Loucy (cell line): ENCODE data around the gene SPTSSA.

Source experiments
- CTCF ChIP-seq: fragments of 200-600 bp; sonication (generic); conservative IDR thresholded peaks from 2 replicates; pipeline ENCODE4 v1.5.1; 2014; ENCODE audit warnings: mild to moderate bottlenecking, antibody characterized with exemption, low read length
- EZH2phosphoT487 ChIP-seq: fragments of 200-600 bp; IDR thresholded peaks from 2 replicates; pipeline ENCODE4 v1.6.1; 2018; ENCODE audit warnings: antibody characterized with exemption, mild to moderate bottlenecking, moderate library complexity, borderline replicate concordance

- TF ChIP-seq CTCF (no peak), EZH2phosphoT487 (no peak)
These were observed 11.1 kb downstream of the SPTSSA start for GRCh38 chr14:34450958-34451357.
